GM19351 (cell line): ENCODE results near the gene LEPR.
A peak's percentile ranks its signal among the peaks of the same experiment; 100 is the strongest.
"Not testable (repeated sequence)": the region's sequence is repeated elsewhere in the genome, so short reads cannot be mapped to it uniquely, and the experiment has no call there.

Experiments used
- ATAC-seq: cut with Tn5 transposase; IDR thresholded peaks from one replicate; pipeline ENCODE4 v1.9.1; 2021; ENCODE audit warnings: mild to moderate bottlenecking, moderate library complexity; ENCODE audit not compliant: unreplicated experiment

LEPR gene, protein sequence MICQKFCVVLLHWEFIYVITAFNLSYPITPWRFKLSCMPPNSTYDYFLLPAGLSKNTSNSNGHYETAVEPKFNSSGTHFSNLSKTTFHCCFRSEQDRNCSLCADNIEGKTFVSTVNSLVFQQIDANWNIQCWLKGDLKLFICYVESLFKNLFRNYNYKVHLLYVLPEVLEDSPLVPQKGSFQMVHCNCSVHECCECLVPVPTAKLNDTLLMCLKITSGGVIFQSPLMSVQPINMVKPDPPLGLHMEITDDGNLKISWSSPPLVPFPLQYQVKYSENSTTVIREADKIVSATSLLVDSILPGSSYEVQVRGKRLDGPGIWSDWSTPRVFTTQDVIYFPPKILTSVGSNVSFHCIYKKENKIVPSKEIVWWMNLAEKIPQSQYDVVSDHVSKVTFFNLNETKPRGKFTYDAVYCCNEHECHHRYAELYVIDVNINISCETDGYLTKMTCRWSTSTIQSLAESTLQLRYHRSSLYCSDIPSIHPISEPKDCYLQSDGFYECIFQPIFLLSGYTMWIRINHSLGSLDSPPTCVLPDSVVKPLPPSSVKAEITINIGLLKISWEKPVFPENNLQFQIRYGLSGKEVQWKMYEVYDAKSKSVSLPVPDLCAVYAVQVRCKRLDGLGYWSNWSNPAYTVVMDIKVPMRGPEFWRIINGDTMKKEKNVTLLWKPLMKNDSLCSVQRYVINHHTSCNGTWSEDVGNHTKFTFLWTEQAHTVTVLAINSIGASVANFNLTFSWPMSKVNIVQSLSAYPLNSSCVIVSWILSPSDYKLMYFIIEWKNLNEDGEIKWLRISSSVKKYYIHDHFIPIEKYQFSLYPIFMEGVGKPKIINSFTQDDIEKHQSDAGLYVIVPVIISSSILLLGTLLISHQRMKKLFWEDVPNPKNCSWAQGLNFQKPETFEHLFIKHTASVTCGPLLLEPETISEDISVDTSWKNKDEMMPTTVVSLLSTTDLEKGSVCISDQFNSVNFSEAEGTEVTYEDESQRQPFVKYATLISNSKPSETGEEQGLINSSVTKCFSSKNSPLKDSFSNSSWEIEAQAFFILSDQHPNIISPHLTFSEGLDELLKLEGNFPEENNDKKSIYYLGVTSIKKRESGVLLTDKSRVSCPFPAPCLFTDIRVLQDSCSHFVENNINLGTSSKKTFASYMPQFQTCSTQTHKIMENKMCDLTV

DNA sequence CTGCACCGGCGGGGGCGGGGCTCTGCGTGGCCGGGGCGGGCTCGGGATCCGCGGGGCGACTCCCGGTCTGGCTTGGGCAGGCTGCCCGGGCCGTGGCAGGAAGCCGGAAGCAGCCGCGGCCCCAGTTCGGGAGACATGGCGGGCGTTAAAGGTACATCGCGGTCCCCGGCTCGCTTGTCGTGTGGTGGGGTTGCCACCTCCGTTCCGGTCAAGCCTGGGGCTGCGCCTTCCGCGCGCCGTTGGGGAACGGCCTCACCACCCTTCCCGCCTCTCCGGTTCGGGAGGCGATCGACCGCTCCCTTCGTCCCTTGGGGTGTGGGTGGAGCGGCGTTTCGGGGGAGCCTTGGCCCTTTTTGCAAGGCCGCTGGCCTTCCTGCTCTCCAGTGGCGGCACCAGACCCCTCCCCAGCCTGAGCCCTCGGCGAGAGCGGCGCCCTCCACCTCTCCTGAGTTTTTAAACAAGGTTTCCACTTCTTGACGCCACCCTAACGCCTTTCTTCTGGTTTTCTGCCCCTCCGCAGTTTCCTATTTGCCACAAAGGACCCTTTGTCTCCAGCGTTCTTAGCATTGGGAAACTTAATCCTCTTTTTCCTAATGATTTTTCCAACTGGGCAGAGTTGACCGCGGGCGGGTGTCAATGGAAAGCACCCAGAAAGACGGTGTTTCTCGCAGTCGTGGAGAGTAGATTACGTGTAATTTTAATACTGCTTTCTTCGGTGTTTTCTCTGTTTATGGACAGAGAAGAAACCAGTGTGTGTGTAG lies at the start of gene LEPR, which contains the start of gene LEPROT:
LEPR (plus strand) TSS at position 79 of the 761 bp plus-strand sequence. CDS start 144,898 bp downstream, outside the sequence.
LEPROT (plus strand) TSS at position 79 of the 761 bp plus-strand sequence; CDS start at position 136, 57 bp downstream.
- ATAC-seq, result peak; percentile 1

DNA sequence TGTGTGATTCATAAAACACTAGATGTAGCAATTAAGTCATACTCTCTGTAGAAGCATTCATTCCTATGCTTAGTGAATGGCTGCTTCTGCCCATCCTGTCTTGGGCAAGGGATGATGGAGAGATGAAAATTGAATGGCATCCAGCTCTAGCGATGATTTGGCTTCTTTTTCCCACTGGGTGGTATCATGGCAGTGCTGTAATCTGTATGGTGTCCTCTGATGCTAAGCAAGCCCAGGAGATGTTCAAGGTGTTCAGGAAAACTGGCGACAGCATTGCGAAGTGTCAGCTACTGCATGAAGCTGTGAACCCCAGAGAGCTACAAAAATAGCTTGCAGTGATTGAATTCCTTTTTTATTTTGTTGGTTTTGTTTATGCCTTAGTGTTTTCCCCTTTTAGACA lies 48.9 kb upstream of the LEPR start:
- ATAC-seq, result no peak

DNA sequence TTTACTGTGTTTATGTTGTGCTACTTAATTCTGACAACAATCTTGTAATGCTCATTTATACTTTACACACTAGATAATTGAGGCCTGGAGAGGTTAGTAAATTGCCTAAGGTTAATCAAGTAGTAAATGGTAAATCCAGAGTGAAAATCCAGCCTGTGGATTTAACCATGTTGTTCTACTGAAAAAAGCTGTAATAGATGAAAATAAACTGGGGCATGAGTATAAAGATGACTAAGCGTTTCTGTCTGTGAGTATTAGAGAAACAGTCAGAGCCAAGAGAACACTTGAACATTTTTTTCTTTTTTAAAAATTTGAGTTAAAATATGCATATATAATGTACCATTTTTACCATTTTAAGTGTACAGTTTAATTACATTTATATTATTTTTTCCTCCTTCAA lies 47.9 kb upstream of the LEPR start:
- no peak for ATAC-seq

DNA sequence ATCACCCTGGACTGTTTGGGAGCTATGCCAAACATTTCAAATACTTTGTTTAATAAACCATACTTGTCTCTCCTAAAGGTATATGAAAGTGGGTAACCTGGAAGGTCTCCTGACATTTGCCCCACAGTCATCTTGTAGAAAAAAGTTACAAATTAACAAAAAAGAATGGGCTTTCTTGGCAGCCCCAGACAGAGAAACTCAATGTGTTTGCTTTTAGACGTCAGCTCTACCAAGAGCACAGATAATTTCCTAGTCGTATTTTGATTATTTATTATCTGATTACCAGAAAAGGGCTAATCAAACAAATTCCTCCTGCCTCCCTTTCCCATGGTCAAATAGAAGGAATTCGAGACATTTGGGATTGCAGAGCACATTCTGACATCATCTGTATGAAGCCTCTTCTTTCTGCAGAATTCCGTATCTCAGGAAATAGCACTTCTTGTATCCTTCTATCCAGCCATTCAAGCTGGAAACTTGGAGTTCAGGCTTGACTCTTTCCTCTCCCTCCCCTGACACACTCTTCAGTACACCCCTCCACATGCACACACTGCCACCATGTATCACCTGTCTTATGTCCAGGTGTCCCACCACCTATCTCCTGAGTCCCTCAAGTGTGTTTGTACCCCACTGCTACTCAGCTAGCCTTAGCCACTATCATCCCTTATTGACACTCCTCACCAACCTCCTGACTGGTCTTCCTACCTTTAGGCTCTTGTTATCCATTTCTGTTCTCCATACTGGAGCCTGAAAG lies 42.8 kb upstream of the LEPR start:
- ATAC-seq, result no peak

DNA sequence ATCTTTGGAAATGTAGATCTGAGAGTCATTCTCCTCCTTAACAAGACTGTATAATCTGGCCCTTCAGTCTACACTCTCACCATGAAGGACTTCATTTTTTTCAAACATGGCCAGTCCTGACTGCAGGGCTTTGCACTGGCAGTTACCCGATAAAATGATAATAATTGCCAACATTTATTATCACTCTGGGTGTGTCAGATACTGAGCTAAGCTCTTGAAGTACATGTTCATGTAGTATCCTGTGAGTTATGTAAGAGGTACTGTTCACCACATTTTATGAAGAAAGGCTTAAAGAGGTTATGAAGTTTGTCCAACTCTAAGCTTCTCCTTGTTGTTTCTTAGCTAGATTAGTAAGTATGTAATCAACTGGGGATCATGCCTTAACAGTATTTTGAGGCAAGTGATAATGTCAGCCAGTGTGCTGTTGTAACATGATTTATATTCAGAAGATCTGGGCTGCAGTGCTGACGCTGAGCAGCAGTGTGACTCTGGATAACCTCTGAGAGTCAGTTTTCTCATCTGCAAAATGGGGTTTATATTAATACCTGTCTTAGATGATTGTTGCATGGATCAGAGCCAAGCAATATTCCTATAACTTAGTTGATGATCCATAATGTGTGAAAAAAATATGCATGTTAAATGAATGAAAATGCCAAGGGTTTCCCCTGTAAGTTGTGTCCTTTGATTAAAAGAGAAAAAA lies 42.1 kb upstream of the LEPR start:
- ATAC-seq, result no peak

DNA sequence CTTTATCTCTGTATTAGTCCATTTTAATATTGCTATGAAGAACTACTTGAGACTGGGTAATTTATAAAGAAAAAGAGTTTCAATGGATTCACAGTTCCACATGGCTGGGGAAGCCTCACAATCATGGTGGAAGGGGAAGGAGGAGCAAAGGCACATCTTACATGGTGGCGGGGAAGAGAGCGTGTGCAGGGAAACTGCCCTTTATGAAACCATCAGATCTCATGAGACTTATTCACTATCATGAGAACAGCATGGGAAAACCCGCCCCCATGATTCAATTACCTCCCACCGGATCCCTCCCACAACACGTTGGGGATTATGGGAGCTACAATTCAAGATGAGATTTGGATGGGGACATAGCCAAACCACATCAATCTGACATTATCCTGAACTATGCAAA lies 36.0 kb upstream of the LEPR start:
- ATAC-seq, result not testable (repeated sequence)

DNA sequence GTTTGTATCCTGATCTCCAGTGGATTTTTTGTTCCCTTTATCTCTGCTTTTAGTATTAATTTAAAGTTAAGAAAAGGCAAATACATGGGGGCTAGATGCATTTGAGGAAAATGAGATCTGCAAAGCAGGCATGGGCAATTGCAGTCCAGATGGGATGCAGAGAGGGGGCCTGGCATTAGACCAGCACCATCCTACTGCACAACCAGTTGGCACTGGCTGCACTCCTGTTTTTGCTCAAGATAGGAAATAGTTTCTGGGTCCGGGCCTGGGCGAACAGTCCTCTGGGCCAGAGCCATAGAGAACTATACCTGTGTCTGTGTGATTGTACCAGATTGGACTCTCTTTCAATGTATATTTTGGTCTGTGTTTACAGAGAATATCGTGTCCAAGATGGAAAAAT lies 34.0 kb upstream of the LEPR start:
- ATAC-seq, result no peak

DNA sequence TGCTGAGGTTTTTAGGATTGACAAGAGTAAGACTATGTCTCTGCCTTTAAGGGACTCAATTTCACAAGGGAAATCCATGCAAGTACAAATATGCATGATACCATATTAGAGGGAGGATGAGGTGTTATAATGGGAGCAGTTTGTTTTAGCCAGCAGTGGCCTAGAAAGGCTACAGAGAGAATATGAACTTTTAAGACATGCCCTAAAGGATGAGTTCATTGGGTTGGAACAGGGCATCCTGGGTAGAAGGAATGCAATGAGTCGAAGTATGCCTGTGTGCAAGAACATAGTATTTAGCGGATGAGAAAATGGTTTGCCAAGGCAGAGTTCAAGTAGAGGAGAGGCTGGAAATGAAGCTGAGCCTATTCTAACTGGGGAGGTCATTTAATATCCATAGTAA lies 32.6 kb upstream of the LEPR start:
- ATAC-seq, result no peak

DNA sequence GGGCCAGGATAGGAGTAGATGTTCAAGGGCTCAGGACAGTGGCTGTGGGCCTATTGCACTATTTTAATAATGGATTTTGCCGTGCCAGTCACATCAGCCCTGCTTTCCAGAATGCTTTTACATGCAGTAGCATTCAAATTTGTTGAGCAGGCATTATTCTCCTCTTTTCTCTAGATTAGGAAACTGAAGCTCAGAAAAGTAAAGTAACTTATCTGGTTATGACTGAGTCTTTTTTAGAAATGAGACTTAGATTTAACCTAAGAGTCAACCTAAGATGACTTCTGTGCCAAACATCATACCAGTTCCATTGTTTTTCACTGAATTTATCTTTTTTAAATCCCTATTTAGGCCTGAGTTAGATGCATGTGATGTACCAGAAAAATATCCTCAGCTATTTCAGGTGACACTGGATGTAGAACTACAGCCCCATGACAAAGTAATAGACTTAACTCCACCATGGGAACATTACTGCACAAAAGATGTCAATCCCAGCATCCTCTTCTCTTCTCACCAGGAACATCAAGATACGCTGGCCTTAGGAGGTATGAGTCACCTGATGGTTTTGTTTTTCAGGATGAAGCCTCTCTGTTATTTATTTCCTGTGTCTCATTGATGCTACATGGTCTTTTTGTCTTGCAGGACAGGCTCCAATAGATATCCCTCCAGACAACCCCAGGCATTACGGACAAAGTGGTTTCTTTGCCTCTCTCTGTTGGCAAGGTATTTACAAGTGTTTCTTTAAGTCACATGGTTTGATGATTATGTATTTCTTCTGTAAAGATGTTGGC lies 31.4 kb upstream of the LEPR start:
- ATAC-seq, result no peak

DNA sequence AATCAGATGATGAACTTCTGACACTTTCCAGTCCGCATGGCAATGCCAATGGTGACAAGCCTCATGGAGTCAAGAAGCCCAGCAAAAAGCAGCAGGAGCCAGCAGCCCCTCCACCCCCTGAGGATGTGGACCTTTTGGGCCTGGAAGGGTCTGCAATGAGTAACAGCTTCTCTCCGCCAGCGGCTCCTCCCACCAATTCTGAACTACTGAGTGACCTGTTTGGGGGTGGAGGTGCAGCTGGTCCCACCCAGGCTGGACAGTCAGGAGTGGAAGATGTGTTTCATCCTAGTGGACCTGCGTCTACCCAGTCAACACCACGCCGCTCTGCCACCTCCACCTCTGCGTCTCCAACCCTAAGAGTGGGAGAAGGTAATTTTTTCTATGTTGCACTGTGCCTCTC lies 28.0 kb upstream of the LEPR start:
- no peak for ATAC-seq

DNA sequence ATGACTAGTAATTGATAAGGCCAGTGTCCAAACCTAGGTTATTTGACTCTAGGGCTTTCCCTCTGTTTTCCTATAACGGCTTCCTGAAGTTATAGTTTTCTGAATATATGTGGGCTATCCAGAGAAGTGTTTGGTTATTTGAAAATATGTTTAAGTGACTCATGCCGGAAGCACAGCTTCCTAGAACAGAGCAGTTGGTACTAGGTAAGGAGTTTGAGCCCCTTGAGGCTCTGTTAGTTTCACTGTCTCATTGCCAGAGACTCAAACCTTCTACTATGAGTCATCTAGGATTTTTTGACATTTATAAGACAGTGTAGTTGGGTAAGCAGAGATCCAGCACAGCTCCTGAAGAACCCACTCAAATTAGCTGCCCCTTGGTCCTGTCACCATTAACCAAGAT lies 27.1 kb upstream of the LEPR start:
- ATAC-seq, result peak; percentile 97

DNA sequence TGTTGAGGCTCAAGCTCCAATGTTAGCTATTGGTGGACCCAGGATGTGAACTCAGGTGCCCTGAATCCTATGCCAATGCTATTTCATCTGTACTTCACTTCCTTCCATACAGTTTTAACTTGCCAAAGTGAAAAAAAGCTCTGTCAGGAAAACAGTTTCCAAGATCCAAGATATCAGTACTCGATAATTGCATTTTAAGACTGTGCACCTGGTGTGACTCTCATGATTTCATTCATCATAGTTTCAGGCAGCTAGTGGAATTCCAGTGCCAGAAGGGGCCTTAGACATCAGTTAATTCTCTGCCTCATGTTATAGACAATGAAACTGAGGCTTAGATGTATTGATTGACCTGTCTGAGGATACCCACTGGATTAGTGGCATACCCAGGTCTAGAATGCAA lies 26.5 kb upstream of the LEPR start:
- ATAC-seq, result no peak

DNA sequence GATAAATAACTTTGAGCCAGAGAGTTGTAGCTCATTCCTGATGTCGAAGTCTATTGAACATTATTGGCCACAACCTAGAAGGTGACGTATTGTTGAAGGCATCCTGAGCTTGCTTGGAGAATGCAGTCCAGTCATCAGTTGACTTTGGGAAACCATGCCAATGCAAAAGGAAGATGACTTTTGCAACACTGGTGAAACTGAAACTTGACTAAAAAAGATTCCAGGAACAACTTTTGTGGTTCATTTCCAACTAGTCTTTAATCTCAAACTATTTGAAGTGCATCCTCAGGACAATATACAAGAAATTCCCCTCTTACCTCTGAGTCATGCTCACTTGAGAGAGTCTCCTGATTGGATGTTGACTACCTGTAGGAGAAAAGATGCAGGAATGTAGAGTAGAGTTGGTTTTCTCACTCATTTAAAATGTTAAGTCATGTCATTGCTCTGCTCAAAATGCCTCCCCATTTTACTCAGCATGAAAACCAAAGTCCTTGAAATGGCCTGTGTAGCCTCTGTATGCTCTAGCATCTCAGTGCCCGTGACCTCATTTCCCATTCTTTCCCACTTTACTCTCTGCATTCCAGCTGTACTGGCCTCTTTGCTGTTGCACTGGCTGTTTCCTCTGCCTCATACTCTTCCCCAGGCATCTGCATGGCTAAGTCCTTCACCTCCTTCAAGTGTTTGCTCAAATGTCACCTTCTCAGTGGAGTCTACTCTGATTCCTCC lies 24.4 kb upstream of the LEPR start:
- no peak for ATAC-seq

DNA sequence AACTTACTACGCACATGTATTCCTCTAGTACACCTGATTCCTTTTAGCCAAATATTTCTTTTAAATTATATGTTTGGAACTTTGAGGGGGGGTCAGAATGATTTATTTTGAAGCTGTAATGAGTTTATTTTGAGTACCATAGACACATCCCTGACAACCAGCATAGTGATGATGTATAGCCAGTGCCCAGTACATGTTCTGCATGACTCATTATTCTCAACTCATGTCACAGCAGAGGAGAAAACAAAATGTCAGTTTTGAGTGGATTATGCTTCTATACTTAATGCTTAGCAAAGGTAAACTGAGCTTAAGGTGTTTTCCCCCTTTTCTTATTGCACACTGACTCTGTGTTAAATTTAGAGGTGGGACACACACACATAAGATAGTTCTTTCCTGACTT lies 22.4 kb upstream of the LEPR start:
- no peak for ATAC-seq

DNA sequence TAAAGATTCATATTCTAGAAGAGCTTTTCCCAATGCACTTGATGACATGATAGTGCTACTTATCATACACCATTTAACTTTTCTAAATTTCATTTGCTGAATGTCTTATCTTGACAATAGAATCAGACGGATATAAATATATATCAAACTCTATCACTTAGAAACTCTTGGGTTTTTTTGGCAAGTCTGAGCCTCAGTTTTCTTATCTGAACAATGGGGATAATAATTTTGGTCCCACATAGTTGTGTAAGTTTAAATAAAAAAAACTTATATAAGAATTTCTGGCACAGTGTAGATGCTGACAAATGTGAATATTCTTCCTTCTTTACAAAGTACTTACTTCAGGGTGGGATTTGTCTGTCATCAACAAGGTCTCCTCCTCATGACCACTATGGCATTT lies 21.5 kb upstream of the LEPR start:
- no peak for ATAC-seq

DNA sequence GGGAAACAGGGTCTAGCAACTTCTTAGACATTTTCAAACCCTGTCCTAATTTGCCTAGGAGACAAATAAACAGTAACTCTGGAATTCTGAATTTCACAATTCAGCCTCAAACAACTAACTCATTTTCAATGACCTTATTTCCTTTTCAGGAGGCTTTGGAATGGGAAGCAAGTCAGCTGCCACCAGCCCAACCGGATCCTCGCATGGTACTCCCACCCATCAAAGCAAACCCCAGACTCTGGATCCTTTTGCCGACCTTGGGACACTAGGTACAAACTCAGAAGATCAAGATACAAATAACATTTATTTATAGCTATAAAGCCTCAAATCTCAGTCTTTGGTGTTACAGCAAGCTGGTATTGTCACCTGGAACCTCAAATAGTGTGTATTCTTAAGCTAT lies 18.9 kb upstream of the LEPR start:
- ATAC-seq, result no peak

DNA sequence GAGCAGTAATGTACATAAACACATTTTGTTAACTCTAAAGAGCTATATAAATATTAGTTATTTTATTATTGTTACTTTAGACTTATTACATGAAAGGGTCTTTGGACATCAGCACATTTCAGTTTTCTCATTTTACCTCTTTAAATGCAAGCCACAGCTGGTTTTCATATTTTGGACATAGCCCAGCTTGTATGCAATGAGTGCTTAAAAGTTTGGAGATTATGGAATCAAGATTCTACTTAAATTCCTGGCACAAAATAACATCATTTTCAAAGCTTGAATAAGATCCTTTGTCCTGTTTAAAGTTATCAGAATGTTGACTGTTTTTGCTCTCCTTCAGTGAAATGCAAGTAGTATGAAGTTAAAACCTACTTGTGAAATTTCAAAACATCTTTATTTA lies 15.5 kb upstream of the LEPR start:
- ATAC-seq, result no peak

DNA sequence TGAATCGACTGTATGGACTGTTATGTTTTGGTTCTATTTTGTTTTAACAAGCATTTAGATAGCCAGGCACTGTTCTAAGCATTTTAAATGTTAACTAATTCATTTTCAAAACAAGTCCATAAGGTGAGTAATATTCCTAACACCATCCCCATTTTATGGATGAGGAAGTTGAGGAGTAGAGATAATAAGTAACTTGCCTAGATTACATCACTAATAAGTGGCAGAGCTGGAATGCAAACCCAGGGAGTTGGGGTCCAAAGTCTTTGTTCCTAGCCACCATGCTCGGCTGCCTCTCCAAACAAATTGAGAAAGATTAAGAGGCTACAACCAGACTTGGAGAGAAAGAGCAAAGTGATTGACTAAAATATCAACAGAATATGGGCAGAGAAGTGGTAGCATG lies 12.6 kb upstream of the LEPR start:
- ATAC-seq, result no peak
